HL-60 (cell line): ENCODE measurements around the gene XRCC6.

Source experiments
- CTCF ChIP-seq: IDR thresholded peaks from one replicate; pipeline ENCODE4 v1.5.1; 2011; ENCODE audit warnings: low read length, control low read depth, inconsistent platforms; ENCODE audit not compliant: insufficient read depth
- GABPA ChIP-seq: IDR thresholded peaks from 2 replicates; pipeline ENCODE4 v1.6.1; 2012; ENCODE audit warnings: low read depth
- POLR2AphosphoS5 ChIP-seq: IDR thresholded peaks from 2 replicates; pipeline ENCODE4 v1.6.1; 2012; ENCODE audit warnings: low read depth
- REST ChIP-seq: IDR thresholded peaks from 2 replicates; pipeline ENCODE4 v1.6.1; 2012; ENCODE audit warnings: low read depth; ENCODE audit not compliant: insufficient replicate concordance
- SPI1 ChIP-seq: IDR thresholded peaks from 2 replicates; pipeline ENCODE4 v1.6.1; 2012; ENCODE audit warnings: low read depth, mild to moderate bottlenecking, borderline replicate concordance

- TF ChIP-seq POLR2AphosphoS5 = no peak
- no peak for TF ChIP-seq CTCF
- TF ChIP-seq GABPA = no peak
- TF ChIP-seq SPI1 = no peak
- TF ChIP-seq REST = no peak
Measured at GRCh38 chr22:41683052-41683451, 62.0 kb downstream of the XRCC6 start.
